SK-N-MC (cell line): ENCODE measurements around the gene KAT14.

Source experiments
- EZH2 ChIP-seq: fragments of 200-600 bp; sonication (generic); IDR thresholded peaks from one replicate; pipeline ENCODE4 v1.6.1; 2017; ENCODE audit warnings: antibody characterized with exemption
- FOXP2 ChIP-seq: optimal IDR thresholded peaks from 2 replicates; pipeline ENCODE3; 2011; ENCODE audit warnings: mild to moderate bottlenecking, moderate library complexity; ENCODE audit not compliant: insufficient read depth; ENCODE audit errors: extremely low read length, control extremely low read depth
- POLR2AphosphoS5 ChIP-seq: IDR thresholded peaks from 2 replicates; pipeline ENCODE4 v1.6.1; 2012; ENCODE audit warnings: mild to moderate bottlenecking, low read depth, low read length, borderline replicate concordance

GRCh38 chr20:18132663-18133062 lies 5.0 kb upstream of the KAT14 start:
- no peak for TF ChIP-seq EZH2
- no peak for TF ChIP-seq POLR2AphosphoS5
- no peak for TF ChIP-seq FOXP2
